Endothelial cell of umbilical vein (primary cell): Measurements from ENCODE around the gene ZNF599. TPM values are rescaled to one million over a fixed set of nuclear protein-coding genes. Genes with fewer than 3 reads are reported as not detected.

Source experiments
- BruUV-seq: library from RNA; stranded (reverse); fragments of 400-500 nt; replicated peaks from 2 replicates; lab custom pipeline; 2021; lab: Mats Ljungman, UMichigan
- CTCF ChIA-PET: fragments of 300-600, 350-600 bp; sonication (Branson Sonifier 250); formaldehyde crosslinking; loops from one replicate; lab custom pipeline; 2021; ENCODE audit warnings: antibody characterized with exemption, inconsistent platforms; lab: Charles Lee
- POLR2A ChIA-PET: fragments of 300-600, 350-600 bp; sonication (Branson Sonifier 250); formaldehyde crosslinking; loops from one replicate; lab custom pipeline; 2021; ENCODE audit warnings: antibody characterized with exemption, inconsistent platforms; lab: Charles Lee
- DNase-seq: peaks from one replicate; pipeline ENCODE4 v3.0.0-alpha.2; 2011; ENCODE audit warnings: low read depth, low spot score
- FAIRE-seq: peaks from 2 replicates; lab custom pipeline; 2011; peaks lifted over from hg19 to GRCh38; lab: Jason Lieb, UNC
- H2AFZ ChIP-seq: 2 replicates; pipeline ENCODE4 v1.6.0; 2012; ENCODE audit warnings: low read depth, low read length, control low read depth, inconsistent platforms
- H3K27ac ChIP-seq: 2 replicates; pipeline ENCODE4 v1.5.1; 2011; ENCODE audit warnings: low read depth, mild to moderate bottlenecking, control low read depth, low read length, moderate library complexity; ENCODE audit not compliant: insufficient read depth
- H3K27me3 ChIP-seq, 2 experiments: 2 replicates each; pipeline versions ENCODE4 v1.6.0 to v1.6.1; 2011; ENCODE audit warnings: low read length in 2 of 2, mixed read lengths in 1 of 2; ENCODE audit not compliant: control insufficient read depth in 2 of 2, insufficient read depth in 2 of 2
- H3K36me3 ChIP-seq, 2 experiments: 2 replicates in 1 of 2; 3 replicates in 1 of 2; pipeline ENCODE4 v1.5.1; 2011; ENCODE audit warnings: low read length in 2 of 2, mild to moderate bottlenecking in 1 of 2, moderate library complexity in 1 of 2; ENCODE audit not compliant: control insufficient read depth in 2 of 2, insufficient read depth in 2 of 2; ENCODE audit errors: extremely low read depth in 1 of 2
- H3K4me1 ChIP-seq: 3 replicates; pipeline ENCODE4 v1.5.1; 2011; ENCODE audit warnings: mild to moderate bottlenecking, low read length; ENCODE audit not compliant: control insufficient read depth, insufficient read depth; ENCODE audit errors: extremely low read depth
- H3K4me2 ChIP-seq: 2 replicates; pipeline ENCODE4 v1.6.1; 2011; ENCODE audit warnings: low read length, control low read depth, mixed read lengths; ENCODE audit not compliant: insufficient read depth
- H3K4me3 ChIP-seq, 3 experiments: fragments of 200-600 bp in 1 of 3; sonication (generic), shearing (Covaris generic) in 1 of 3; replicated peaks in 1 of 3; 2 replicates each; pipeline ENCODE4 v1.5.1; 2011 to 2016; ENCODE audit warnings: control low read depth in 3 of 3, low read length in 3 of 3, mild to moderate bottlenecking in 2 of 3, inconsistent platforms in 1 of 3, low read depth in 1 of 3, moderate library complexity in 1 of 3; ENCODE audit not compliant: insufficient read depth in 1 of 3
- H3K79me2 ChIP-seq: 2 replicates; pipeline ENCODE4 v1.6.0; 2012; ENCODE audit warnings: low read length, inconsistent platforms; ENCODE audit not compliant: control insufficient read depth, insufficient read depth
- H3K9ac ChIP-seq: replicated peaks from 2 replicates; pipeline ENCODE3; 2011; ENCODE audit warnings: low read length, control low read depth; ENCODE audit not compliant: insufficient read depth; ENCODE audit errors: extremely low read depth
- H3K9me1 ChIP-seq: replicated peaks from 3 replicates; pipeline ENCODE4 v1.6.0; 2011; ENCODE audit warnings: mild to moderate bottlenecking, low read length; ENCODE audit not compliant: control insufficient read depth, insufficient read depth; ENCODE audit errors: extremely low read depth
- H3K9me3 ChIP-seq: replicated peaks from 2 replicates; pipeline ENCODE4 v1.5.1; 2012; ENCODE audit warnings: low read length, inconsistent platforms; ENCODE audit not compliant: control insufficient read depth, insufficient read depth
- H4K20me1 ChIP-seq: replicated peaks from 2 replicates; pipeline ENCODE3; 2011; ENCODE audit warnings: mild to moderate bottlenecking, low read length; ENCODE audit not compliant: control insufficient read depth, insufficient read depth; ENCODE audit errors: extremely low read depth
- EZH2 ChIP-seq: IDR thresholded peaks from 2 replicates; pipeline ENCODE4 v1.6.1; 2012; ENCODE audit warnings: borderline replicate concordance, low read depth, mild to moderate bottlenecking, moderate library complexity, low read length, inconsistent platforms; ENCODE audit not compliant: severe bottlenecking
- FOS ChIP-seq: IDR thresholded peaks from 2 replicates; pipeline ENCODE4 v1.6.1; 2011; ENCODE audit warnings: mild to moderate bottlenecking, low read length, moderate library complexity, borderline replicate concordance; ENCODE audit not compliant: insufficient read depth
- GATA2 ChIP-seq: IDR thresholded peaks from 2 replicates; pipeline ENCODE4 v1.7.0; 2011; ENCODE audit warnings: low read depth, mild to moderate bottlenecking, moderate library complexity, mixed read lengths, low read length; ENCODE audit not compliant: insufficient read length, insufficient read depth
- JUN ChIP-seq: IDR thresholded peaks from 2 replicates; pipeline ENCODE4 v1.6.1; 2011; ENCODE audit warnings: borderline replicate concordance, low read depth; ENCODE audit not compliant: insufficient read length, insufficient read depth
- MYC ChIP-seq: IDR thresholded peaks from one replicate; pipeline ENCODE4 v1.6.1; 2011; ENCODE audit warnings: mild to moderate bottlenecking, low read depth, low read length
- POLR2A ChIP-seq: IDR thresholded peaks from 2 replicates; pipeline ENCODE4 v1.6.1; 2012; ENCODE audit warnings: low read depth, mild to moderate bottlenecking, control low read depth, low read length
- POLR2AphosphoS5 ChIP-seq: IDR thresholded peaks from 2 replicates; pipeline ENCODE4 v1.6.1; 2012; ENCODE audit warnings: low read depth, mild to moderate bottlenecking, control low read depth, low read length, moderate library complexity; ENCODE audit not compliant: insufficient read depth
- dilution Hi-C: fragments of 300-500 bp; cut with MboI; formaldehyde crosslinking; loops from one replicate; pipeline ENCODE4 v1.15.0; 2019; ENCODE audit warnings: low sequenced_read_pairs; ENCODE audit not compliant: extremely low pct_ligation_motif_present
- intact Hi-C: fragments of 100-400 bp; cut with micrococcal nuclease; formaldehyde crosslinking; loops from one replicate; pipeline ENCODE4 v1.10.0; 2022
- polyA plus RNA-seq, 4 experiments: library from polyadenylated mRNA; depleted of rRNA in 3 of 4; stranded (reverse) in 3 of 4; unstranded in 1 of 4; fragments of >200 nt; gene quantifications; 2 replicates each; pipeline versions ENCODE4 v1.2.1 to v1.2.3, GENCODE V29; 2011 to 2012; ENCODE audit warnings: missing spikeins in 1 of 4
- total RNA-seq: library from RNA; stranded (reverse); gene quantifications from 2 replicates; pipeline ENCODE4 v1.2.3, GENCODE V29; 2021
- TF ChIP-seq, protein P1 (sequence below), 2 donors: IDR thresholded peaks; 1 replicate in 1 of 2; 2 replicates in 1 of 2; pipeline ENCODE4 v1.5.1; 2011; ENCODE audit warnings: low read length in 2 of 2, mild to moderate bottlenecking in 2 of 2, moderate library complexity in 2 of 2, control low read depth in 1 of 2, inconsistent platforms in 1 of 2, low read depth in 1 of 2; ENCODE audit not compliant: insufficient read depth in 1 of 2; ENCODE audit errors: extremely low read depth in 1 of 2
- TF ChIP-seq, protein P2 (sequence below): IDR thresholded peaks from 2 replicates; pipeline ENCODE4 v1.6.1; 2011; ENCODE audit not compliant: insufficient read depth, insufficient read length

Gene ZNF599
- total and polyA plus RNA-seq, 2 donors (not counting 3 experiments of a cell fraction or from before 2014, with no cell fraction given), result 4.5 to 7.3 TPM

GRCh38 chr19:34786236-34786635 is 13.2 kb upstream of the ZNF599 start:
- Histone ChIP-seq H4K20me1 (no peaks in the 10 kb centered on the region), H2AFZ (no peak overlapping the region), H3K36me3 (no peaks in the 10 kb centered on the region), H3K9ac (no peak overlapping the region), H3K9me3 (no peaks in the 10 kb centered on the region), H3K27me3 (no peaks in the 10 kb centered on the region), H3K4me2 (no peak overlapping the region), H3K79me2 (no peaks in the 10 kb centered on the region), H3K4me3 (no peak overlapping the region), H3K9me1 (no peaks in the 10 kb centered on the region), H3K4me1 (no peaks in the 10 kb centered on the region), H3K27ac (no peak overlapping the region)
- TF ChIP-seq FOS (no peak), EZH2 (no peak), GATA2 (no peak), POLR2AphosphoS5 (no peak), MYC (no peak)
- intact Hi-C loops (no loop called here), dilution Hi-C loops (no loop called here)
- BruUV-seq, result no TSS peak
- ChIA-PET CTCF (no interaction called here), POLR2A (no interaction called here)
- DNase-seq (no peak), FAIRE-seq (no peak)

DNA sequence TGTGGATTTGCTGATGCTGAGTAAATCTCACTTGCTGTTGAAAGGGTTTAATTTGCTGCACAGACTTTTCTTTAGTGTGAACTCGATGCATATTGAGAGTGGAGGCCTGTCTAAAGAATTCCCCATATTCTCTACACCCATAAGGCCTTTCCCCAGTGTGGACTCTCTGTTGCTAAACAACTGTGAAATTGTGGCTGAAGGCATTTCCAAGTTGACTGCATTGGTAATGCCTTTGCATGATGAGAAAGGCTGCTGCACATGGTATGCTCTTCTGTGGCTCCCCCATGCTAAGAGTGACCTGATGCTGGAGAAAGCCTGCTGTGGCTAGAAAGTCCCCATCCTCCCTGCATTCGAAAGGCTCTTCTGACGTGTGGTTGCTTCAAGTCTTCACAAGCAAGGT is 6.6 kb upstream of the ZNF599 start:
- Histone ChIP-seq H3K9ac (no peak overlapping the region), H3K79me2 (no peaks in the 10 kb centered on the region), H3K36me3 (no peaks in the 10 kb centered on the region), H3K9me3 (no peaks in the 10 kb centered on the region), H2AFZ (no peak overlapping the region), H4K20me1 (no peaks in the 10 kb centered on the region), H3K4me3 (no peak overlapping the region), H3K9me1 (no peaks in the 10 kb centered on the region), H3K27ac (no peak overlapping the region), H3K4me1 (no peaks in the 10 kb centered on the region), H3K27me3 (no peaks in the 10 kb centered on the region), H3K4me2 (no peak overlapping the region)
- dilution Hi-C loops, result no loop called here
- FAIRE-seq, result no peak
- BruUV-seq, result no TSS peak
- CTCF ChIA-PET, result no interaction called here
- intact Hi-C loops, result no loop called here
- no peak for DNase-seq
- POLR2A ChIA-PET, result no interaction called here
- no peak for TF ChIP-seq FOS
- no peak for TF ChIP-seq MYC
- no peak for TF ChIP-seq EZH2
- no peak for TF ChIP-seq POLR2AphosphoS5
- TF ChIP-seq POLR2A, result no peak
- TF ChIP-seq, protein P1, sequence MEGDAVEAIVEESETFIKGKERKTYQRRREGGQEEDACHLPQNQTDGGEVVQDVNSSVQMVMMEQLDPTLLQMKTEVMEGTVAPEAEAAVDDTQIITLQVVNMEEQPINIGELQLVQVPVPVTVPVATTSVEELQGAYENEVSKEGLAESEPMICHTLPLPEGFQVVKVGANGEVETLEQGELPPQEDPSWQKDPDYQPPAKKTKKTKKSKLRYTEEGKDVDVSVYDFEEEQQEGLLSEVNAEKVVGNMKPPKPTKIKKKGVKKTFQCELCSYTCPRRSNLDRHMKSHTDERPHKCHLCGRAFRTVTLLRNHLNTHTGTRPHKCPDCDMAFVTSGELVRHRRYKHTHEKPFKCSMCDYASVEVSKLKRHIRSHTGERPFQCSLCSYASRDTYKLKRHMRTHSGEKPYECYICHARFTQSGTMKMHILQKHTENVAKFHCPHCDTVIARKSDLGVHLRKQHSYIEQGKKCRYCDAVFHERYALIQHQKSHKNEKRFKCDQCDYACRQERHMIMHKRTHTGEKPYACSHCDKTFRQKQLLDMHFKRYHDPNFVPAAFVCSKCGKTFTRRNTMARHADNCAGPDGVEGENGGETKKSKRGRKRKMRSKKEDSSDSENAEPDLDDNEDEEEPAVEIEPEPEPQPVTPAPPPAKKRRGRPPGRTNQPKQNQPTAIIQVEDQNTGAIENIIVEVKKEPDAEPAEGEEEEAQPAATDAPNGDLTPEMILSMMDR (IDR thresholded peaks at IDR 0.05; ENCODE audit: extremely low read depth in 1 of 2, insufficient read depth in 1 of 2, low read depth in 1 of 2, low read length in 2 of 2), result no peak
- TF ChIP-seq JUN, result no peak
- TF ChIP-seq, protein P2, sequence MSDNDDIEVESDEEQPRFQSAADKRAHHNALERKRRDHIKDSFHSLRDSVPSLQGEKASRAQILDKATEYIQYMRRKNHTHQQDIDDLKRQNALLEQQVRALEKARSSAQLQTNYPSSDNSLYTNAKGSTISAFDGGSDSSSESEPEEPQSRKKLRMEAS, result no peak
- no peak for TF ChIP-seq GATA2
